GM12878 (cell line): ENCODE results near the gene GCC2. TPM values are rescaled to one million over a fixed set of nuclear protein-coding genes. Genes with fewer than 3 reads are reported as not detected.

Experiments
- ASH2L ChIP-seq: fragments of 300-600, 200-600 bp; sonication (generic); IDR thresholded peaks from 2 replicates; pipeline ENCODE4 v1.6.1; 2017; ENCODE audit warnings: low read depth, mild to moderate bottlenecking, borderline replicate concordance
- CBX3 ChIP-seq: fragments of 200-600 bp; sonication (generic); IDR thresholded peaks from 2 replicates; pipeline ENCODE4 v1.6.1; 2016; ENCODE audit warnings: low read depth, borderline replicate concordance
- CHD4 ChIP-seq: fragments of 200-600 bp; sonication (generic); IDR thresholded peaks from 2 replicates; pipeline ENCODE4 v1.6.1; 2016; ENCODE audit warnings: mild to moderate bottlenecking
- EZH2 ChIP-seq: IDR thresholded peaks from 2 replicates; pipeline ENCODE4 v1.6.1; 2012; ENCODE audit warnings: low read depth, mild to moderate bottlenecking, control low read depth, inconsistent platforms, low read length, borderline replicate concordance; ENCODE audit not compliant: control insufficient read depth
- IRF4 ChIP-seq: IDR thresholded peaks from 2 replicates; pipeline ENCODE4 v1.6.1; 2011; ENCODE audit warnings: low read depth, low read length
- LARP7 ChIP-seq: fragments of 450-650 bp; IDR thresholded peaks from 2 replicates; pipeline ENCODE4 v1.6.1; 2017; ENCODE audit warnings: mild to moderate bottlenecking
- PKNOX1 ChIP-seq: fragments of 450-650 bp; IDR thresholded peaks from 2 replicates; pipeline ENCODE4 v1.6.1; 2016; ENCODE audit warnings: mild to moderate bottlenecking
- PRDM15 ChIP-seq: fragments of 450-650 bp; formaldehyde crosslinking; IDR thresholded peaks from 2 replicates; pipeline ENCODE4 v1.4.0; 2020; ENCODE audit warnings: mild to moderate bottlenecking, moderate library complexity
- RFX5 ChIP-seq: IDR thresholded peaks from 2 replicates; pipeline ENCODE4 v1.6.1; 2011; ENCODE audit warnings: low read depth, low read length, improper control_type of control experiment
- SMAD1 ChIP-seq: fragments of 450-650 bp; IDR thresholded peaks from 2 replicates; pipeline ENCODE4 v1.6.1; 2018; ENCODE audit warnings: mild to moderate bottlenecking, low read depth; ENCODE audit not compliant: partially characterized antibody
- SMC3 ChIP-seq: IDR thresholded peaks from 2 replicates; pipeline ENCODE4 v1.6.1; 2011; ENCODE audit warnings: low read length, improper control_type of control experiment, borderline replicate concordance
- SPI1 ChIP-seq: IDR thresholded peaks from 2 replicates; pipeline ENCODE4 v1.6.1; 2011; ENCODE audit warnings: low read depth, mild to moderate bottlenecking, low read length, moderate library complexity, borderline replicate concordance; ENCODE audit not compliant: insufficient read depth
- TCF12 ChIP-seq: IDR thresholded peaks from 2 replicates; pipeline ENCODE4 v1.6.1; 2011; ENCODE audit warnings: low read depth, mild to moderate bottlenecking, low read length
- TCF3 ChIP-seq: IDR thresholded peaks from 2 replicates; pipeline ENCODE4 v1.6.1; 2012; ENCODE audit warnings: low read depth, mild to moderate bottlenecking, low read length, borderline replicate concordance; ENCODE audit not compliant: insufficient read depth
- TCF7 ChIP-seq: IDR thresholded peaks from 2 replicates; pipeline ENCODE4 v1.6.1; 2014; ENCODE audit warnings: antibody characterized with exemption, borderline replicate concordance
- YBX1 ChIP-seq: fragments of 450-650 bp; IDR thresholded peaks from 2 replicates; pipeline ENCODE4 v1.6.1; 2016; ENCODE audit warnings: antibody characterized with exemption
- ZBTB33 ChIP-seq: fragments of 450-650 bp; IDR thresholded peaks from 2 replicates; pipeline ENCODE4 v1.6.1; 2017; ENCODE audit warnings: mild to moderate bottlenecking
- polyA plus RNA-seq, 11 experiments: library from polyadenylated mRNA; depleted of rRNA in 4 of 11; unstranded in 6 of 11; stranded (reverse) in 5 of 11; fragments of >200 nt; fragmentation: Nextera tagmentation in 4 of 11; fragmentation: Illumina TruSeq in 1 of 11; extraction: Ambion mirVana in 4 of 11; extraction: Trizol in 1 of 11; gene quantifications; 1 replicate in 1 of 11; 2 replicates in 10 of 11; pipeline versions ENCODE4 v1.2.1 to v1.2.3, GENCODE V29; 2011 to 2016; ENCODE audit warnings: inconsistent platforms in 2 of 11, missing spikeins in 2 of 11, low read depth in 1 of 11
- total RNA-seq, 4 experiments: library from RNA; depleted of rRNA in 3 of 4; stranded (reverse); fragments of >200 nt in 3 of 4; fragmentation: Illumina TruSeq in 1 of 4; extraction: Trizol in 1 of 4; gene quantifications; 2 replicates each; pipeline versions ENCODE4 v1.2.1 to v1.2.3, GENCODE V29; 2013 to 2021
- TF ChIP-seq, protein P1 (sequence below): fragments of 450-650 bp; formaldehyde crosslinking; IDR thresholded peaks from 2 replicates; pipeline ENCODE4 v1.4.0; 2022; ENCODE audit warnings: mild to moderate bottlenecking, moderate library complexity

GCC2 gene
- total and polyA plus RNA-seq, 10 of the 15 experiments (the other 5 are each of a cell fraction or from before 2014, with no cell fraction given) = 11.8 to 35.5 (median 25.4) TPM

DNA sequence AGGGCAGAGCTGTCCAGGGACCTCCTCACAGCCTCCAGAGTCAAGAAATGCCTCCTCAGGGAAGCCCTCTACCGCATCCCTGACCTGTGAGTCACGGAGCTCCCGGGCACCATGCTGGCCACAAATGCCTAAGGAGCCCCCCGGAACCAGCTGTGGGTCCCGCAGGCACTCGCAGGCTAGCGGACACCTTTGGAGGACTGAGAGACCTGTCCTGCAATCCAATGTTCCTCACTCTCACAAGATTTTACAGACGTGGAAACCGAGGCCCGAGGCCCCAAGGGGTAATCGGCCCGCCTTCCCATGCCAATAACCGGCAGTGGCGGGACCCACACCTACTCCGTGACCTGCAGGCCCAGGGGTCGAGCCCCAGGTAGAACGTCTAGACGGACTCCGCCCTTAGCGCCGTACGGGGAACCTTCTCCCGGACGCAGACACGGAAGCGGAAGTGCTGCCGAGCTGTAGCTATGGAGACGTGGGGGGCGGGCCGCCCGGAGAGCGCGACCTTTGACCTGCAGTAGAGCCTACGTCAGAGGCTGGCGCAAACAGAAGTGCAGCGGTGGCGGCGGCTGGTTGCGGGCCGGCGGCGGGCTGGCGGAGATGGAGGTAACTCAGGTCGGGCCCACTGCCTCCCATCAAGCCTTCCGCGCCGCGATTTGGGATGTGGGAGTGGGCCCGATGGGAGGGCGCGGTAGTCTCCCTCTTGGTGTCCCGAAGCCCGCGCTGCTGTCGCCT lies at the start of gene GCC2 (continued):
- no peak for TF ChIP-seq SMC3
- no peak for TF ChIP-seq TCF12
- TF ChIP-seq IRF4 = no peak
- 0 out of 2 replicates have a peak, but pooled peaks have one; percentile 43 for TF ChIP-seq ASH2L
- peak; percentile 72; the same call in 1 of the 2 replicates for TF ChIP-seq LARP7
- no peak for TF ChIP-seq YBX1
- TF ChIP-seq SPI1 = peak; percentile 90
- TF ChIP-seq TCF3 = 0 out of 2 replicates have a peak, but pooled peaks have one; percentile 18
- no peak for TF ChIP-seq TCF7
- no peak for TF ChIP-seq EZH2
- TF ChIP-seq RFX5 = peak; percentile 52; the same call in 1 of the 2 replicates
- no peak for TF ChIP-seq PRDM15 (CRISPR knock-in tag)
- TF ChIP-seq CHD4 = no peak
- no peak for TF ChIP-seq SMAD1
- TF ChIP-seq, protein P1, sequence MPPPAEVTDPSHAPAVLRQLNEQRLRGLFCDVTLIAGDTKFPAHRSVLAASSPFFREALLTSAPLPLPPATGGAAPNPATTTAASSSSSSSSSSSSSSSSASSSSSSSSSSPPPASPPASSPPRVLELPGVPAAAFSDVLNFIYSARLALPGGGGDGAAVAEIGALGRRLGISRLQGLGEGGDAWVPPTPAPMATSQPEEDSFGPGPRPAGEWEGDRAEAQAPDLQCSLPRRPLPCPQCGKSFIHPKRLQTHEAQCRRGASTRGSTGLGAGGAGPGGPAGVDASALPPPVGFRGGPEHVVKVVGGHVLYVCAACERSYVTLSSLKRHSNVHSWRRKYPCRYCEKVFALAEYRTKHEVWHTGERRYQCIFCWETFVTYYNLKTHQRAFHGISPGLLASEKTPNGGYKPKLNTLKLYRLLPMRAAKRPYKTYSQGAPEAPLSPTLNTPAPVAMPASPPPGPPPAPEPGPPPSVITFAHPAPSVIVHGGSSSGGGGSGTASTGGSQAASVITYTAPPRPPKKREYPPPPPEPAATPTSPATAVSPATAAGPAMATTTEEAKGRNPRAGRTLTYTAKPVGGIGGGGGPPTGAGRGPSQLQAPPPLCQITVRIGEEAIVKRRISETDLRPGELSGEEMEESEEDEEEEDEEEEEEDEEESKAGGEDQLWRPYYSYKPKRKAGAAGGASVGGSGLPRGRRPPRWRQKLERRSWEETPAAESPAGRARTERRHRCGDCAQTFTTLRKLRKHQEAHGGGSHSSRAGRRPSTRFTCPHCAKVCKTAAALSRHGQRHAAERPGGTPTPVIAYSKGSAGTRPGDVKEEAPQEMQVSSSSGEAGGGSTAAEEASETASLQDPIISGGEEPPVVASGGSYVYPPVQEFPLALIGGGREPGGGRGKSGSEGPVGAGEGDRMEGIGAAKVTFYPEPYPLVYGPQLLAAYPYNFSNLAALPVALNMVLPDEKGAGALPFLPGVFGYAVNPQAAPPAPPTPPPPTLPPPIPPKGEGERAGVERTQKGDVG (CRISPR knock-in tag) = no peak
- no peak for TF ChIP-seq ZBTB33
- TF ChIP-seq PKNOX1 = peak; percentile 27; the same call in 1 of the 2 replicates
- TF ChIP-seq CBX3 = no peak
